NCI-H526 treated with DMSO at 0.1 percent for 48 hours (cell line): ENCODE data around the gene UTP11.
A peak's percentile ranks its signal among the peaks of the same experiment; 100 is the strongest.

Experiments
- DNase-seq: peaks from one replicate; lab custom pipeline; 2025; lab: John Stamatoyannopoulos, UW

The UTP11 gene

DNA sequence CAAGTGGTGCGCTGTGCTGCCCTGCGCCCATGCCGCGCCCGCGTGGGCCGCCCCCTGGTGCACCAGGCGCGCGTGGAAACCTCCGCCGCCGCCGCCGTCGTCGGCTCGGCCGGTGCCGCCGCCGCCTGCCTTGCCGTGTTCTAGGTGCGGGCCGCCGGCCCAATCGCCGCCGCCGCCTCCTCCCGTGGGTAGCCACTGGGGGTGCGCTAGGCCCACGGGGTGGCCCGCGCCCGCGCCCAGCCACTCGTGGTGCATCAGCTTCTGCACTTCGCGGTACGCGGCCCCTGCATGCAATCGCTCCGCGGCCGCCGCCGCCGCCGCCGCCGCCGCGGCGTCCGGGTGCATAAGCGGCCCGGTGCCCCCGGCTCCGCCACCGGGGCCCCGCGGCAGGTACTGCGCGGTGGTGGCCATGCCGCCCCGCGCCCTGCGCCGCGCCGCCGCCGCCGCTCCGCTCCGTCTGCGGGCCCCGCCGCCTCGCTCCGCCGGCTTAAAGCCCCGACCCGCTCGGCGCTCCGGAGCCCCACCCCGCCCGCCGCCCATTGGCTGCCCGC lies 33.9 kb downstream of the UTP11 start, which contains the start of gene POU3F1:
POU3F1 (minus strand) TSS at position 461 of the 551 bp plus-strand sequence; CDS start at position 411, 50 bp downstream.
- DNase-seq: no peak

DNA sequence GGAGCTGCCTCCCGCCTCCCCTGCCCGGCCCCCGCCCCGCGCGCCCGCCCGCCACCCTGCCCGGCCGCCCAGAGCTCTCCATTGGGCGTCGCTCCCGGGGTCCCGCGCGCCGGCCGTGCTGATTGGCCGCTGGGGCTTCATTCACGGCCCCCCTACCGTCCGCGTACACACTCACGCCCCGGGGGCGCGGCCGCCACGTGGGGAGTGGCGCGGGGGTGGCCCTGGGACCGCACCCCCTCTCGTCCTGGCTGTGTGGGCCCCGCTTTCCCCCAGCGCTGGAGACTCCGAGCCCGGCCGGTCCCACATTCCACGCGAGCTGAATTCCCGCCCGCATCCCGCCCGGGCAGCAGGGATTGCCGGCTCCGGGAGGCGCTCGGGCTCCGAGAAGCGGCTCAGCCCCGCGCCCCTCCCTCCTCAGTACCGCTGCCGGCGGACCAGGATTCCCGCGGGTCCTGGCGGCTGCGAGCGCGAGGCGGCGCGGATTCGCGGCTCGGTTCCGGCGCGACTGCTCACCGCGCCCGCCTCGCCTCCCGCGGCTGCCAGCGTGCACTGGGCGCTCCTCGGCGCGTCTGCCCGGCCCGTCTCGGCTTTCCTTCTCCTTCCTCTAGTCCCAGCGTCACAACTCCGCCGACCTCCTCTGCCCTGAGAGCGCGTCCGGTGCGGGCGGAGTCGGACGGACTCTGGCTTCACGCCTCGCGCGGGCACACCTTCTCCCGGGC lies 34.5 kb downstream of the UTP11 start:
- peak; percentile 91 for DNase-seq

DNA sequence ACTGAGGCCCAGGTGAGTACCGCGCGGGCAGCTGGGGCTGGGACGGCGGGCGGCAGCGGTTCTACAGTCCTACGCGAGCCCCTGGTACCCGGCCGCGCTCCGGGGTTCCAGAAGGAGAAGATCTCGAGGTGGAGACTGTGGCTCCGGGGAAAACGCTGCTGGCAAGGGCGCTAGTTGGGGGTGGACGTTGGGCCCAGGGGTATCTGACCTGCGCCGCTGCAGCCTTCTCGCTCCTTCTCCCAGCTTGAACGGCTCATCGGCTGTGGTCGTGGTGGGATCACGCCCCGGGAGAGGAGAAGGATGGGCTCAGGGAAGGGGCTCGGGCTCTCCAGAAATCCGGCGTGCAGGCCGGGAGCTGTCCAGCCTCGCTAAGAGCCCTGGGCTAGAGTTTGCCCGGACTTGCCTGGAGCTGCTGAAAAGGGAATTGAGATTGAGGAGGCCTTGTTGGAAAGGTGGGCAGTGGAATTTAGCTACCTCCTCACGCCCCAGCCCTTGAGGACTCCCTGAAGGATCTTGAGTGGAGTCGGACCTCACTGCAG lies 35.1 kb downstream of the UTP11 start:
- no peak for DNase-seq

DNA sequence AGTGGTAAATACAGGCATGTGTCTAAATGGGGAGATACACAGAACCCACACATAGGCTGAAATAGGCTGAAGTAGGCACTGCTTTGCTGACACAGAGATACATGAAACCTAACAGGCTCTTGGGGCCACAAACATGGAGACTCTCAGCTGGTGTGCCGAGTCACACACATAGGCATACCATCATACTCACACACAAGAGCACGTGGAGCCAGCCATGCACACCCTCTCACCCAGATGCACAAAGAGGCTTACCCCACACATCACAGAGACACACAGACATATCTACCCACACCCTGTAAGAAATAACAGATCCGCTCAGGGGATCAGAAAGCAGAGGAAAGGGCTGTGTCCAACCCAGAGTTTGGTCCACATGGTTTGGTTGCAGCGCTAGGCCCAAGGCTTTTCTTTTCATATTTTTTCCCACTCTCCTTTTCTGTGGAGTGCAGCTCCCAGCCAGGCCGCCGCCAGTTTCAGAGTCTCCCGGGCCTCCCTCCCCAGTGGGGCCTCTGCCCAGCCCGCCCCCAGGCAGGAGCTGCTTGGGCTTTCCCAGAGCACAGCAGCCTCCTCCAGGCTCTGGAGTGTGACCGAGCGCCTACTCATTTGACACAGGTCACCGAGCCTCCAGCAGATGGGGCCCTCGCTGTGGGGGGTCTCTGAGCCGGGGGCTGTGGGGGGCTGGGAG lies 38.0 kb downstream of the UTP11 start:
- no peak for DNase-seq

DNA sequence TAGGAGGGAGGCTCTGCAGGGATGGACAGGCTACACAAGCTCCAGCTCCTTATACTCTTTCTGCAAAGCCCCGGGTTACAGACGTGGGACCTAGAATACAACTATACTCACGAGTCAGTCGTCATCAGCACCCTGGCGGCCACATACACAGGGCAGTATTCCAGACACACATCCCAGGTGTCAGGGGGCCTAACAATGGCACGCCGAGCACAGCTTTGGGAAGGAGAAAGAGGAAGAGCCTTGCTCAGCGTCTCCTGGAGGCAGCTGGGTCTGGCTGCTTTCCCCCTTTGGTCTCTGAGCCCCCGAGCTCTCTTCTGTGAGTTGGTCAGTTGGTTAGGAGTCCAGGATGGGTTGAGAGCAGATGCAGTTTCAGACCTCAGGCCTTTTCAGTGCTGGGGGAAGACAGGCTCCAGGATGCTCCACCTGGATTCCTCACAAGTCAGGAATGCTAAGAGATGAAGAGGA lies 38.6 kb downstream of the UTP11 start:
- no peak for DNase-seq

DNA sequence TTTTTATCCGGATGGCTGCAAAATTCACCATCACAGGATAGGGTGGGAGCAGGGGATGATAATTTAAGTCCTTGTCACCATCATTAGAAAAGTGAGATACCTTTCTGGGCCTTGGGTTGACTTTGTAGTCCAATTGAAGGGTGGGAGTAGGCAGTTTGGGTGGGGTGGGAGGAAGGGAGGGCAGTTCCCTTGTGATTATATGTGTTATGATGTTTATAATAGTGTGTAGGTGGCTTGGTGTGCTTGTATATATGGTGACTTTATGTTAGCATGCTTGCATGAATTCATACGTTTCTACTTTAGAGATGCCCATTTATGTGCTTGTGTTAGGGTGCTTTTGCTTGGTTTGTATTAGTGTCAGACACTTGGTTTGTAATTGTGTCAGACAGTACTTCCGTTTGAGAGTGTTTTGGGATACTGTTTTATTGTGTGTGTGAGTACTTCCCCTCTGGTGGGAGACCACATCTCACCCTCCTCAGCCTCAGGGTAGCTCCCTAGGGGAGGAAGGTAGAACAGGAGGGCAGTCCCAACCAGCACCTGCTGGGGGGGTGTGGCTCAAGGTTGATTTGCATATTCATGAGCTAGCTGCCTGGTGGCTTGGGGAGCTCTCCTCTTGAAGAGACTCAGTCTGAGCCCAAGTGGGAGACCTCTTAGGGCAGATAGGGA lies 40.3 kb downstream of the UTP11 start:
- peak; percentile 92 for DNase-seq

DNA sequence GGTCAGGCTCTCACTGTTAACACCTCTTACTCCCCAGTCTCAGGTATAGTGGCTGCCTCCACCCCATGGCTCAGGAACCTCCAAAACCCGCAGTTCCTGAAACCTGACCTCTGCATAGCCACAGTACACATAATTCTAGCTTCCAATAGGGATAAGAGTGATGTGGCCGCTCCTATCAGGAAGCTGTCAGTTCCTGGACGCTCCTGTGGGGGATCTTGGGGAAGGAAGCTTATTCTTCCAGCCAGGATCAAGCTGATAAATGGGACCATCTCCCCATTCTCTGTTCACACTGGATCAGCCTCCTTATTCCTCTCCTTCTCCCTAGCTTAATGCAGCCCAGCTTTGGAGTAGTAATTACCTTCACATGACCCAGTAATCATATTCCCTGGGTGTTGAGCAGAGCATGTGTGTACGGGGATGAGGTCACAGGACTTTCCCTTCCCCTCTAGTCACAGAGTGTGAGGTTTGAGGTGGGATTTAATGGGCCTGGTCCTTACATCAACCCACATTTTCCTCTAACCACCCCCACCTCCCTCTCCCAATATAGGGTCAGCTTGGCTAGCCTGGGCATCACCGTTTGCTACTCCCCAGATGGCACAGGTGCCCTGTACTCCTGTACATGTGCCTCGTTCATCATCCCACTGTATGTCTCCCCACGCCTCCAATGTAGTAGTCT lies 41.0 kb downstream of the UTP11 start:
- no peak for DNase-seq

DNA sequence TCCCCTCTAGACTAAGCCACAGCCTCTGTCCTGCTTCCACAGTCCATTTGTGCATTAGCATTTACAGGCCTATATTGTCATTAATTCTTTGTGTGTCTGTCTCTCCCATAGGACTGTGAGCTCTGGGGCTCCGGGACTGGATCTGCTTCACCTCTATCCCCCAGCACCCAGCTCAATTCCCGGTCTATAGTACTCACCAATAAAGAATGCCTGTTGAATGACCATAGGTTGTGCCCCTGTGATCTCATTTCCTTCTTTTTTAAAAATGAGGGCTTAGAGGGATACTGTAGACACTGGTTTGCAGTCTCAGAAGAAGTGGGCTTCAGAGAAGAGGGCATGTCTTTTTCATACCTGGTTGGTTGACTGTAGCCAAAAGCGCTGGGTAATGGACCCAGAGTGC lies 42.9 kb downstream of the UTP11 start:
- DNase-seq: no peak

DNA sequence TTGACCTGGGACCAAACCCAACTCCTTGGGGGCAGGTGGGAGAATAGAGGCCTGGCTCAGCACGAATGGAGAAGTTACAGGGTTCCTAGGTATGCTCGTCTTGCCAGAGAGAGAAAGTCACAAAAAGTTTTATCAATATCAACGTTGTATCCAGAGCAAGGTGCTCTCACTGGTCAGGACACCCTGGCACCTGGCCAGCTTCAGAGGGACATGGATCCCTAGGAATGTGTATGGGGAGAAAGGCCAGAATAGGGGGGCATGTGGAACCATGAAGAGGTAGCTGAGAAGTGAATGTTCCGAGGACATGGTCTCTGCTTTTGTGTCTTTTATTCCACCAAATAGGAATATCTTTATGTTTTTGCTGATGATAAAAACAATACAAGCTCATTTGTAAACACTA lies 43.4 kb downstream of the UTP11 start:
- no peak for DNase-seq

DNA sequence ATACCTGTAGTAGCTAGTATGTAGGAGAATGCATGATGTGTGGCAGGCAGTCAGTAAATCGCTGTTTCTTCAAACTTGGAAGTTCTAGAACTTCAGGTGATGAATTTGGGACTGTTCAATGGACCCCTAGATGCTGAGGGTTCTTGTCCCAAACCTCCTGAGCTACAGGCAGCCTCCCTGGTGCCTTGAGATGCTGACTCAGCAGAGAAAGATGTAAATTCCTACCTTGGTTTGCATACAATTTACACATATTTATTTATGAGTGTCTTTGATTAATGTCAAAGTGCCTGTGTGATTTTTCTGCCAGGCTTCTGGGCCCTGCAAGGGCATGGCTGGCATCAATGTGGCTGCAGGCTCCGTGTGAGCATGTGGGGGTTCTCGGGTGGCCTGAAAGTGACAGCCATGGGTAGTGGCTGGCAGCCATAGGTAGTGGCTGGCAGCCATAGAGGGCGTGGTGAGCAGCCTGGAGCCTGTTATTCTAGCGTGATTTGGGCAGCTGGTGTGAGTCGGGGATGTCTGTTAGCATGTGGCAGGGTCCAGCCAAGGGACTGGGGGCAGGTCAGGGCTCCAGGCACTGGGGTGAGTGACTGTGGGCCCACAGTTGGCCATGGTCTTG lies 47.2 kb downstream of the UTP11 start:
- DNase-seq: peak; percentile 72

DNA sequence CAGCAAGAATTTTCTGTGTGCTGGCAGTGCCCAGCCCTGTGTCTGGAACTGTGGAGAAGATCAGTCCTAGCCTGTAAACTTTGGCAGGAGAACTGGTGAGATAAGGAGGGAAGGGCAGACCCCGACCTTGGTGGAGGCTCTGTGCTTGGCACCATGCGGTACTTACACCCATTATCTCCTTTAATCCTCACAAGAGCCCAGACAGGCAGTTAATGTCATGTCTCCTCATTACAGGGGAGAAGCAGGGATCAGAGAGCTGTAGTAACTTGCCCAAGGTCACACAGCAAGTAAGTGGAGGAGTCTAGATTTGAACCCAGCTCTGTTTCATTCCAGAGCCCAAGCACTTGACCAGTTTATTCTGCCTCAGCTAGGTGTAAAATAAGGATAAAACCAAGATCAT lies 48.0 kb downstream of the UTP11 start:
- no peak for DNase-seq

DNA sequence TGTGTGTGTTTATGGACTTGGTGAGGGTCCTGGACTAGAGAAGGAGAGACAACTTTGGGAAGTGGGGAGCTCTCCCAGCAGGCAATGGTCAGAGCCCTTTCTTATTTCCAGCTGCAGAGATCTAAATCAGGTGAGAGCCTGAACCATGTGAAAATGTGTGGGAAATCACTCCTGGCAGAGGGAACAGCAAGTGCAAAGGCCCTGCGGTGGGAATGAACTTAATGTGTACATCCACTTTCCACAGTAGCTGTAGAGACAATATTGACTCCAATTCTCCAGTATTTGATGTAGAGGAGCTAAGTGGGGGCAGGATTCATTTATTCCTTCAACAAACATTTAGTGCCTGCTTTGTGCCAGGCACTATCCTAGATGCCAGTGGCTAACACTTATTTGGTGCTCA lies 48.8 kb downstream of the UTP11 start:
- no peak for DNase-seq

DNA sequence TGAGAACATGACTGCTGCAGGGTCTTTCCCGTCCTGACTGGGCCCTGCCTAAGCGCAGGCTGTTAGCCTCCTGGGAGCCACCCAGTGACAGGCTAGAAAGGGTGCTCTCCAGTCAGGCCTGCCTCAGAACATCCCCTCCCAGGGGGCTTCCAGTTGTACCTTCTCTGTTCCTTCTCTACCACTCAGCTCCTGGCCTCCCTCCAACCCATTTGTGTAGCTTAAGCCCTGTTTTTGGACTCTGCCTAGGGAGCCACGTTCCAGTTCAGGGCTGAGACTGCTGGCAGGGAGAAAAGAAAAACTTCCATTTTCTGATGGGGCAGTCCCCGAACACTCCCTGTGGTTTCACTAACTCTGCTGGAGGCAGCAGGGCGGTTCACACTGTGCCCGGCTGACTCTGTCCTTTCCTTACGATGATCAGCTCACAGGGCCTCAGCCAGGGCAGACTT lies 49.4 kb downstream of the UTP11 start:
- DNase-seq: no peak

DNA sequence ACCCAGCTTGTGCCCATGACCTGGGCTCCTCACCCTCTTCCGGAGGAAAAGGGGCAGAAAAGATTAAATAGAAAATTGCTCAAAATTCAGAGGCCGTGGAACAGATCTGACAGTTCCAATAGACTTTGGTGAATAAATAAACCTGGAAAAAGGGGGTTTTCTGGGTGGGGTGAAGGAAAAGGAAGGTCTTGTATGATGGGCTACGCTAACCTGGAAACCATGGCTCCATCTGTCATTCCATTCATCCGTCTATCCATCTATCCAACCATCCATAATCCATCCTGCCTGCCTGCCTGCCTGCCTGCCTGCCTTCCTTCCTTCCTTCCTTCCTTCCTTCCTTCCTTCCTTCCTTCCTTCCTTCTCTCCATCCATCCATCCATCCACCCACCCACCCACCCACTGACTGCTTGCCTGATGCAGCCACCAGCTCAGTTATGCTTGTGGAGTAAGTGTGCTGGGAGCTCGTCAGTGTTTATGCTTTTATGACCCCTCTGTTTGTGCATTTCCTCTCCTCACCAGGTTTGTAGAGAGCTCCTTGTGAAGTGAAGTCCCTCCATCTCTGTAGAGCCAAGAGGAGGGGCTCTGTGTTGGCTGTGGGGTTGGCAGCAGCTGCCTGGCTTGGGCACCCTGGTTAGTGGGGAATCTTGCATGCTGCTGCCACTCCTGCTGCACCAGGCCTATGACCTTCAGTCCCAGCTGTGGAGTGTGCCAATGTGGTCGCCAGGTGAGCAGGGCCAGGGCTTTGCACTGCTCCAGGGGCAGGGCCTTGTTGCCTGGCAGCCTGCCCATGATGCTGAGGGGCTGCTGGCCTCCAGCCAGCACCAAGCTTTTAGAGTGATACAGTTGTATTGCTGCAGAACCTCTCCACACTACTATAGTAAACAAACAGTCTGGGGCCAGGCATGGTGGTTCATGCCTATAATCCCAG lies 50.1 kb downstream of the UTP11 start:
- no peak for DNase-seq

DNA sequence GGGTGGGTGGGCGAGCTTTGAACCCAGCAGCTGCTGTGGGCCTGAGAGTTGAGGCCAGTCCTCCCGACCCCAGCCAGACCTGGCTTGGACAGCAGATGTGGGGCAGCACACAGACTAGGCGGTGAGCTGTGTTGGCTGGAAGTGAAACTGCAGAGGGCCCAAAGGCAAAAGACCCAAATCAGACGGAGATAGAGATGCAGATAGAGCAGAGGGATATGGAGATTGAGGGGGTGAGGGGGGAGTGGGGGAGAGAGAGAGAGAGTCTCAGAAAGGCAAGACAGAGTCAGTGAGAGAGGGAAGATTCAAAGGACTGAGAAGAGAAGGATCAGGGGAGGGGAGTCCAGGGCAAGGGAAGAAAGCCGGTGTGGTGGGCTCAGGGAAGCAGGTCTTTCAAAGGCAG lies 51.1 kb downstream of the UTP11 start:
- DNase-seq: no peak

DNA sequence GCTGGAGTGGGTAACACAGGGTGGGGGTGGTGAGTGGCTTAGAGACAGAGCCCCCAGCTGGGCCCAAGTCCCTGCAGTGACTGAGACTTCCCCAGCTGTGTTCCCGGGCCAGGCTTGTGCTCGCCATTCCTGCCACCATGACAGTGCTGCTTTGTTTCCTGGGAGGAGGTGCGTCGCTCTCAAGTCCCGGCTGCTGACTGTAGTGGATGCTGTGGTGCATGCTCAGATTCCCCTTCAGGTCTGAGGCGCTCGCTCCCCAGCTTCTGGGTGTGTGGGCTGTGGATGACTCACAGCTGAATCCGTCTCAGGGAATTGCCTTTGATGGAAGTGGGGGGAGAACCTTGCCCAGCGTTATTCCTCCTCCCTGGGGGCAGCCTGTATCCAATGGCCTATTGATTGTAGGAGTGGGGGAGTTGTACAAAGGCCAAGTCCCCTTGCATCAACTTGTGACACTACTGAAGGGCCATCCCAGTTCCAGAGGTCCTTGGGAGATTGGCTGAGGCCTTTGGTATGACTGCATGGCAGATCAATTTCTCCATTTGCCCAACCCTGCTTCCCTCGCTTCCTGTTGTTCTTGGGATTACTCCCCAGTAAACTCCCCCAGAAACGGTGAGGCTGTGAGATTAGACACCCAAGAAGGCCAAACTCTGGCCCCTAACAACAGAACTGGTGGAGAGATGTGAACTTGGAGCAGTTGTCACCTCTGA lies 51.8 kb downstream of the UTP11 start:
- DNase-seq: no peak

DNA sequence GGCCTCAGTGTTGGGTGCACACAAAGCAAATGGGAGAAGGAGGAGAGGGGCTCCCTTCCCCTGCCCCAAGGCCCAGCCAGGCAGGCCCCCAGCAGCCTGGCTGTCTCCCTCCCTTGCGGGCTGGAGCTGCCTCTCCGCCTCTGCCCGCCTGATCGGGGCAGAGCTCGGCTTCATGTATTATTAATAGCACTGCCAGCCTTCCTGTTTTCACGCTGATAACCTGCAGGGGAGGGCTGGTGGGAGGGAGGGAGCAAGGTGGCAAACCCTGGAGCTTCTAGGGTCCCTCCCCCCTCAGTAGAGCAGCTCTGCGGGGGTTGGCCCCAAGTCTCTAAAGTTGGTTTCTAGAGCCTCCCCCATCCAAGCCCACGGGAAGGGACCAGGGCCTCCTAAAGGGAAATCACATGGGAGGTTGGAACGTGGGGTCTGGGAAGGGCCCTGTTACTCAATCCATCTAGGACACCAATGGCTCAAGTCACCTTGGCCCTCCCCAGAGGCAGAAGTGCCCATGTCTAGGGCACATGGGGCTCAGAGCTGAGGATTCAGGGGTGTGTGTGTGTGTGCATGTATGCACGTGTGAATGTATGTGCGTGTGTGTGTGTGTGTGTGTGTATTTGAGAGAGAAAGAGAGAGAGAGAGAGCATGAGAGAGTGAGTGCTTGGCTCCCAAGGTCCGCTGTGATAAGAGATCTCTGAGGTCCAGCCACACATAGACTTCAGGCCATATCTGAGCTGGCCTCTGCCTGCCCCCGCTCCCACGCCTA lies 55.9 kb downstream of the UTP11 start:
- no peak for DNase-seq

DNA sequence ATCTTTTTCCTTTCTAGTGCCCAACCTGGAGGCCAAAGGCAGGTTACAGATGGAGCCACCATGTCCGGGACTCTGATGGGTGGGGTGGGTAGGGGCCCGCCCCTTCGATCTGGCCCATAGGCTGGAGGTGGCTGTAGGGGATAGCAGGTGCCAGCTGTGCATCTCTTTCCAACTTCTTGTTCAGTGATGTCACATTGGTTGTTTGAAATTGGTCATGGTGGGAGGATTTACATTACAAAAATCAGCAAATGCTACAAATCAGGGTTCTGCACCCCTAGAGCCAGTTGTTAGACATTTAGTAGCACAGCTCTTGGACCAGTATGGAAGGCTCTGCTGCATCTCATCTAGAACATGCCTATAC lies 56.4 kb downstream of the UTP11 start:
- DNase-seq: no peak
